Activated CD4-positive, alpha-beta T cell treated with anti-CD3 and anti-CD28 coated beads, Interleukin-2, amount 50 U/mL, for 1 hour (primary cell): ENCODE results near the gene NPY2R.

Experiments used
- DNase-seq: peaks from one replicate; pipeline ENCODE4 v3.0.0-alpha.2; 2020

Gene NPY2R, protein sequence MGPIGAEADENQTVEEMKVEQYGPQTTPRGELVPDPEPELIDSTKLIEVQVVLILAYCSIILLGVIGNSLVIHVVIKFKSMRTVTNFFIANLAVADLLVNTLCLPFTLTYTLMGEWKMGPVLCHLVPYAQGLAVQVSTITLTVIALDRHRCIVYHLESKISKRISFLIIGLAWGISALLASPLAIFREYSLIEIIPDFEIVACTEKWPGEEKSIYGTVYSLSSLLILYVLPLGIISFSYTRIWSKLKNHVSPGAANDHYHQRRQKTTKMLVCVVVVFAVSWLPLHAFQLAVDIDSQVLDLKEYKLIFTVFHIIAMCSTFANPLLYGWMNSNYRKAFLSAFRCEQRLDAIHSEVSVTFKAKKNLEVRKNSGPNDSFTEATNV

DNA sequence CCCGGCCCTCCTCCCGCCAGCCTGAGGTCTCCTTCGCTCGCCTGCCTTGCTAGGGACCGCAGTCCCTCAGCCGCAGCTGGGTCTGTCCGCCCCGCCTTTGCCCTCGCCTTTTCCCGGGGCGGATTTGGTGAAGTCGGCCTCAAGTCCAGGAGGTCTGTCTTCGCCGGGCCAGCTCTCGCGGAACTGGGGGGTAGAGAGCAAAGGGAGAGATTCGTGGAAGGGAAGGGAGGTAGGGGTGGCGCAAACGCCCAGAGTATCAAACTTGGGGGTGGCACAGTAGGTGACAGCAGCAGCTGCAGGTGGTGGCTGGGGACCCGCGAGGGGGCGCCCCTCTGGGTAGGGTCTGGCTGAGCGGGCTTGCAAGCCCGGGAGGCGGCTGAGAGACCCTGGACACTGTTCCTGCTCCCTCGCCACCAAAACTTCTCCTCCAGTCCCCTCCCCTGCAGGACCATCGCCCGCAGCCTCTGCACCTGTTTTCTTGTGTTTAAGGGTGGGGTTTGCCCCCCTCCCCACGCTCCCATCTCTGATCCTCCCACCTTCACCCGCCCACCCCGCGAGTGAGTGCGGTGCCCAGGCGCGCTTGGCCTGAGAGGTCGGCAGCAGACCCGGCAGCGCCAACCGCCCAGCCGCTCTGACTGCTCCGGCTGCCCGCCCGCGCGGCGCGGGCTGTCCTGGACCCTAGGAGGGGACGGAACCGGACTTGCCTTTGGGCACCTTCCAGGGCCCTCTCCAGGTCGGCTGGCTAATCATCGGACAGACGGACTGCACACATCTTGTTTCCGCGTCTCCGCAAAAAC is at the start of gene NPY2R:
NPY2R (plus strand) TSS at position 379 of the 797 bp plus-strand sequence. CDS start 5,304 bp downstream, outside the sequence.
- DNase-seq, result no peak

DNA sequence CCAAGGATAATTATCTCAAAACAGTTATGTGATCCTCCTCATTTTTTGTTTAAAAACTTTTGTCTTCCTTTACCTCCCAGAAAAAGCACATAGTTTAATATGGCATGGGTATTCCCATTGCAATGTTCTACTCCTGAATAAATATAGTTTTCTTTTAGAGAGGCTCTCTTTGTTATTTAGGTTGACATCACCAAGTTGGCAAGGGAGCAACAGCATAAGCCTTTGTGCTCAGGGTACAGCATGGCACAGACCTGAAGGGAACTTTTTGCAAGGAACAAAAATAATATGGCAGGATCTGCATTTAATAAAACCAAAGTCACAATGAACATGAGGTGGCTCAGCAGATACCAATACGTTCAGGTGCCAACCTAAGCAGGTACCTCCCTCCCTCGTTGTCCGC is 47.1 kb upstream of the NPY2R start:
- DNase-seq, result no peak

DNA sequence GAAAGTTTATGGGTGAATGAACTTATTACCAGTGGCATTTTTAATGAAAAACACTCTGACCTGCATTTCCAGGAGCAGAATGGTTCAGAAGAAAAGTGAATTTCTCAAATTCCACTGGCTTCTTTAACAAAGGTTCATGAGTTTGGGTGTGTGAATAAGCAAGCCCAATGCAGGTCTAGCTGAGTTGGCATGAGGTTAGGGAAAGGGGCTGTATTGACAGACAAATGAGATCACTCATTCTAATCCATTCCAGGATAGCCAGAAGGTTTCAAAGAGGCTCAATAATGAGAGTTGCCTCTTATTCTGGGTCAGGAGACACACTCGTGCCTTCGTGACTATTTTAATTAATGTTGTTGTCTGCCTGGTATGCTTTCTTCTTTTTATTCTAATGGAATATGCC is 43.7 kb upstream of the NPY2R start:
- no peak for DNase-seq

DNA sequence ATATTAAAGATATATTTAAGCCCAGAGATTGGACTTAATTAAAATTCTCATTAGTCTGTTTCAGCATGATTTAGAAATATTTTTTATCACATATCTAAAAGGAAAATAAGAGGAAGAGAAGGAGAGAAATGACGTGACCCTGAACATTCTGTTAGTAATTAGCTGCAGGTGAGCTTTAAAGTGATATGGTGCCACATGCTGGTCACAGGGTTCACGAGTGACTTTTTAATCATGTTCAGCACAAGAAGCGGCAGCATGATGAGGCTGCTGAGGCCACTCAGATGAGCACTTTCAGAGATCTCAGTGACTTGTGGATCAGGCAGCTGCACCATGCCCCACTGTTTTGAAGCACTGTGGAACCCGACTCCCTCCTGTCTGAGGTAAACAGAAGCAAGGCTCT is 37.9 kb upstream of the NPY2R start:
- DNase-seq, result no peak

DNA sequence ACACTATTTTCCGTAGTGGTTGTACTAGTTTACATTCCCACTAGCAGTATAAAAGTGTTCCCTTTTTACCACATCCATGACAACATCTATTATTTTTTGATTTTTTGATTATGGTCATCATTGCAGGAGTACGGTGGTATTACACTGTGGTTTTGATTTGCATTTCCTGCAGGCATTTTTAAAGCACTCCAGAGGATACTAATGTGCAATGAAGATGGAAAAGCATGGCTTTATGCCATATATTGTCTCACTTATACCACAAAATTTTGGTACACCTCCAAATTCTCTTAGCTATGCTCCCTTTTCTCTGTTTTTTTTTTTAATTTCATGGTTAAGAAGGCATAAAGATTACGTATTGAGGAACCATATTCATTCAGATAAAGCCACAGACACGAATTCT is 35.1 kb upstream of the NPY2R start:
- no peak for DNase-seq

DNA sequence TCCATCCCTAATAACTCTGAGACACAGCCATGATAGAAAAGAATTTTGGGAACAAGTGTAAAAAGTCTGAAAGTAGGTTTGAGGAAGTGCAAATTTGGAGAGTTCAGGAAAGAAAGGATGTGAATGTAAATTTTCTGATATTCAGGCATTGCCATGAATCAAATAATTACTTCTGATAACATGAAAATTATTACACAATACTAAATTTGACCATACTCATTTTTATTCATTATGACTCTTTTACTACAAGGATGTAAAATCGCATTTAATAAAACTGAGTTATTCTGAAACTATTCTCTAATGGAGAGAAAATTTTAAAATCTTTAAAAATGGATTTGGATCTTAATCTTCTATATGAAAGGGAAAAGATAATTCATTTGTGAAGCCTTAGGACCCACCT is 33.8 kb upstream of the NPY2R start:
- no peak for DNase-seq

DNA sequence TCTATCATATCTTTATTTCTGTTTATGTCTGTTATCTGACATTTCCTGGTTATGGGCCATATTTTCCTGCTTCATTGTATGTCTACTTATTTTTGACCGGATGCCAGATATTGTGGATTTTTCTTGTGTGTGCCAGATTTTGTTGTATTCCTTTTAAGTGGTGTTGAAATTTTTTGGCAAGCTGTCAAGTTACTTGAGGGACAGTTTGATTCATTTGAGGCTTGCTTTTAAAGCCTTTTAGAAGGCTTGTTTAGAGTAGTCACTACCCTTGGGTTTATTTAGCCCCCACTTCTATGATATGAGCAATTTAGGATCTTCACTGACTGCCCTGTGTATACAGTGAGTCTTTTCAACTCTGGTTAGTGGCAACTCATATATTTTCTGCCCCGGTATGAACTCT is 29.2 kb upstream of the NPY2R start:
- DNase-seq, result no peak

DNA sequence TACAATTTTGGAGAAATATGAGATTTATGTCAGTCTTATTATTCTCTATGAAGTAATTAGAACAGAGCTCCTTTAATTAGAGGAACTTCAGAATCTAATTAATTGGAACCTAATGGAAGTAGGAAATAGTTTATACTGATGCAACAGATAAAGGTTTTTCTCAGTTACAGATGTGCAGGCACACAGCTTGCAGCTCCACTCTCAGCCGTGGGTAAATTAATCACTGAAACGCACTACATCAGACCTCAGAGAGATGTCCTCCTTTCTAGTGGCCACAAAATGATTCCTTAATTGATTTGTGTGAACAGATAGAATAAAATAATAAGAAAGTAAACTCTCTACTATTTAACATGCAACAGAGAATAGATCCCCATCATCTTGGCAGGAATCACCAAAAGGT is 21.5 kb upstream of the NPY2R start:
- no peak for DNase-seq

DNA sequence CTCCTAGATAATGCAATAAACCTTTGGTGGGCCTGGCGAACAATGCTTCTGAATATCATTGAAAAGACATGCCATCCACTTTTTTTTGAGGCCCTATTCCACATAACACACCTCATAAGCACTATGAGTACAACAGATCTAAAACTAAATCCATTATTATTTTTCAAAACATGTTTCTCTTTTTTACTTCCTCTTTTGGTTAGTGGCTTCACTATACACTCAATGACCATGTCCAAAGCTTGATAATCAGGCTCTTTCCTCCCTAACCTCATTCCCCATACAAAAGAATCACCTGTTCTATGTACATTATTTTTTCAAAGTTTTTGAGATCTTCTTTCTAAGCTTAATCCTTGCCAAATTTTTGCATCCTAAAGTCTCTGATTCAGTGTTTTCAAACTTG is 20.4 kb upstream of the NPY2R start:
- DNase-seq, result no peak

DNA sequence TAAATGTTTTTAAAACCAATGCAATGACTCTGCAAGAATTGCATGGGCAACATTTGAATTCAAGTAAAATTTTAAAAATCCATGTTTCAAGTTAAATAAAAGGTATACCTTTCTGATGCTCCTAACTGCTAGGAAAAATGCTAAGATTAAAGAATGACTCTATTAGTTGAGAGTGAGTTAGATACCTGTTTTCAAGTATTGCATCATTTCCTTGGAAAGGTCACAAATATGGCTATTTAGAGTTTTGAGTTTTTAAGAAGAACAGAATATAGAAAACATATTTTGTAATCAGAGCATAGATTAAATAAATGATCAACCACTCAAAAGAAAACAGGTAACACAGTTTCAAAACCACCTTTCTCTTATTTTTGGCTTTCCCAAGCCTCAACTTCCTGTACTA is 18.3 kb upstream of the NPY2R start:
- no peak for DNase-seq

DNA sequence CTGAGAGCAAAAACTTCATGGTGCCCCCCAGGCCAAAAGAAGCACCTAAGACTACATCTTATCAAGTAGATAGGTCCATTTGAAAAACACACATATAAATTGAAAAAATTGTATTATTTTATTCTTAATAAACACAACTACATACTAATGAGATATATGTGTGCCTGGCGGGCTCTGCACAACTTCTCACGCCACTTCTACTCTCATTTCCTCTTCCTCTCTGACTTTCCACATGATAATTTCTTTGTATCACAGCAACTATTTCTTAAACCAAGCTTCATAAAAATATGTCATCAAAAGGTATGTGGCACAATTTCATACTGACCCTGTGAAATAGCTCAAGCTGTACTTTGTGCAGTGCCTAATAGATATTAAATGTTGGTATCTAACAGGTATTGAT is 10.7 kb upstream of the NPY2R start:
- DNase-seq, result no peak

DNA sequence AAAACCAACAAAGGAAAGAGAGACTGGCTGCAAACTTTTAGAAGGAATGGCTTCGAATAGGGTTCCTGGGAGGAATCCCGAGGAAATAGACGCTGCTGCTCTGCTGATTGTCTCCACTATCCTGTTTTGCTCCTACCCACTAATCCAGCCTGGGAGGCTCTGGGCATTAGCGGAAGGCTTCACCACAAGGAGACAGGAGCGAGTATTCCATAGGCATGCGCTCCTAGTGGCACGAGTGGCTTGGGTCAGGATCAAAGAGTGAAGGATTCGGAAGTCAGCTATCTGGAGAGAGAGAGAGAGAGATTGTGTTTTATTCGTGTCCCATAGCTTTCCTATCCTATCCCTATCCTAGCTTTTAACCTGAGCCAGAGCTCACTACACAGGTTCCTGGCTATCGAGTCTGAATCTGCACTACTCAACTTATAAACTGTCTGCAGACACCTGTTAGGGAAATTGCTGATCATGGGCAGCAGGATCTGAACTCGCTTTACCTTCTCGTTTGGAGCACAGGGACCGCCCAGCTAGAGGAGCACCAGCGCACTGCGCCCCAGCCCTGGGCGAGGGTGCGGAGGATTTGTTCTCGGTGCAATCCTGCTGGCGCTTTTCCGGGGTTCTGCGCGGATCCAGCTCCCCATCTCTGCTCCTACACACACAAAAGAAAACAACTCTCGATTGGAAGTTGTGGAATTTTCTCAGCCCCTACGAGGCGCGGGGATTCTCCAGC is 740 bp upstream of the NPY2R start:
- no peak for DNase-seq

DNA sequence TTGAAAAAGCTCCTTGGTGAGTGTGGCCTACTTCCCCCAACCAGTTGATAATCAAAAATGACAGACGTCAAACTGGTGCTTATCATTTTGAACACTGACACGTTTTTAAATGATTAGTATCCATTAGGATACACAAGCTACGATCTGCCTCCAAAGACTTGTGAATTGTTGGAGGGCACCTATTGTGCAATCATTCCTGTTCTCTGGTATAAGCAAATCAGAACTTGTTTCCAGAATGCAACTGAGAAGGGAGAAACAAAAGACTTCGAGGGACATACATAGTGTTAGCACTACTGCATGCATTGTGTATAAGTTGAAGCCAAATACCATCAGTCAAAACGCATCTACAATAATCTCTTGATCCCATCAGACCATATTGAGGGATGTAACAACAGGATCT is 11.6 kb downstream of the NPY2R start:
- DNase-seq, result no peak

DNA sequence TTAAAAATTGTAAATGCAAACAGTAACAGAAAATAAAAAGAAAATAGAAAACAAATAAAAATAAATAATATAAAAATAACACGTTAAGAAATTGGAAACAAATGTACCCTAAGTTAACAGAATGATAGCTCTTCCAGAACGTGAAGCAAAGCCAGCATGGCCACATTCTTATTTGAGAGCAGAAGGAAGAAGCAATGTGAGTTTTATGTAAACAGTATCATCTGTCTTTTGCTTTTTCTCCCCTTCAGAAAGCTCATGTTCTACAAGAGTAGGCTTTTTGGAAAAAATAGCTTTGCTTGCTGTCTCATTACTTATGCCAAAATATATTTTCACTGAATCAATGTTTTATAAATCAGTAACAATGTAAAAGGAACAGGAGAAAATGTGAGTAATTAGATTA is 18.7 kb downstream of the NPY2R start:
- DNase-seq, result no peak

DNA sequence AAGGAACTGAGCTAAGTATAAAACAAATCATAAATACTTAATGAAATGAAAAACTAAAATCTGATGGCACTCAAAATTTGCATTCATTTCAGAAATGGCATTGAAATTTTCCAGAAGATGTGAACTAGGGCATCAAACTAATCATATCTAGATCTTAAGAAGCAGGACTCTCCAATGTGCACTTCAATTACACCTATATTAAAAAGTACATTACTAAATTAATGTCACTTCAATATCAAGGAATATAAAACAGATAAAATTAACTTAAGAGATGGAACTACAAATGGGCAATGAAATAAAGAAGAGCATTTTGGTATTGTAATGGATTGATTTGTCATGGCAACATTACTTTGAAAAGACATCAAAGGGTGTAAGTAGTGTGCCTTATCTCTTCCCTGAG is 20.3 kb downstream of the NPY2R start:
- no peak for DNase-seq

DNA sequence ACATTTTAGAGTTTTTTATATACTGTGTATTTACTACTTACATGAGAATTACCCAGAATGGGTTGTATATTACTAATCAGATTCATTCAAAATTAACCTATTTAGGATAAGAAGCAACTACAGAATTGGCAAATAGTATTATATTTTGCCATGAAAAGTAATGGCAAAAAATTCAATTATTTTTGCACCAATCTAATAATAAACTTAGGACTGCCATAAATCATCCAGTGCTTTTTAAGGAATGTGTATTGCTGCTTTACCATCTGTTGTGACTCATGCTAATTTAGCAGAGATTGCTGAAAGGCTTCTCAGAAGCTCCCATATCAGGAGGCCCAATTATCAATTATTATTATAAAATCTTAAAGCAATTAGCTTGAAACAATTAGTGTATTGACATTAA is 24.0 kb downstream of the NPY2R start:
- DNase-seq, result no peak

DNA sequence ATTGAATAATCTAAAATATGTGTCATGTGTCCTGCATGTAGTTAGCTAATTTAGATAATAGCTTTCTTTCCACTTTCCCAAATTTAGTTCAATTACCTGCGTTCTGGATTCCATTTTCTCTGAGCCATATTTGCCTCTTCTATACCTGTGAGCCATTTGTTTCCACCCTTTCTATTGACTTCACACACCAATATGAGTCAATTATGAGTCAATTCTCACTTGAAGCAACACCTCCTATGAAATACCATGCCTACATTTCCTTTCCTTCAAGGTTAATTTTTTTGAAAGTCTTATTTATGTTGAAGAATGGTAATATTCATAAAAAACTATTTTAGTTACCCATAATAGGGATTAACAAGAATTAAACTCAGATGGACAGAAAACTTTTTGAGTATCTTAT is 25.8 kb downstream of the NPY2R start:
- DNase-seq, result no peak

DNA sequence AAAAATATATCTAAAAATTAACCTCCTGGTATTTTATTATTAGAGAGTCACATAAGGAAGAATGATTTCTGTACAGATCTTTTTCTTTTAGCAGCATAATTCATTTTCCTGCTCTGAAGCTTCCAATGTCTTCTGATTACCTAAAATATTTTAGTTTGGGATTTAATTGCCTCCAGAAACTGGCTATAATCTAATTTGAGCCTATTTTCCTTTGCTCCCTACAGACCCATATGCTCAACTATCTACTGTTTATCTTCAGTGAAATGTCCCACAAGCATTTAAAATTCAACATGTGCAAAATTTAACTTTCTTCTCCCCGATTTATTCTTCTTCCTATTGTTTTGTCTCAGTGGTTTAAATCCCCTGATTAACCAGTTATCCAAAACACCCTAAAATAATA is 29.1 kb downstream of the NPY2R start:
- no peak for DNase-seq

DNA sequence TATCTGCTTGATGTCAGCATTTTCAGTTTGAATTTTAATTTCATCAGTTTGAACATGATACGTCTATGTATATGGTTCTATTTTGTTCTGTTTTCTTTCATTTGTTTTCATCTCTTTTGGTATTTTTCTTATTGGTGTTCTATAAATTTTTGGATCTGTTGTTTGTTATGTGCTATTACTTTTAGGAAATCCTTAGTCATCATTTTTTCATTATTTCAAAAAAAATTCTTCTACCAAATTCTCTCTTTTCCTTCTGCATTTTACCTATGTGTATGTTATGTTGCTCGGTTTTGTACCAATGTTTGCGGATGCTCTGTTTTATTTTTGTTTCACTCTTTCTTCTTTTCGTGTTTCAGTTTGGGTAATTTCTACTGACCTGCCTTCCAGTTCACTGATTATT is 32.8 kb downstream of the NPY2R start:
- no peak for DNase-seq

DNA sequence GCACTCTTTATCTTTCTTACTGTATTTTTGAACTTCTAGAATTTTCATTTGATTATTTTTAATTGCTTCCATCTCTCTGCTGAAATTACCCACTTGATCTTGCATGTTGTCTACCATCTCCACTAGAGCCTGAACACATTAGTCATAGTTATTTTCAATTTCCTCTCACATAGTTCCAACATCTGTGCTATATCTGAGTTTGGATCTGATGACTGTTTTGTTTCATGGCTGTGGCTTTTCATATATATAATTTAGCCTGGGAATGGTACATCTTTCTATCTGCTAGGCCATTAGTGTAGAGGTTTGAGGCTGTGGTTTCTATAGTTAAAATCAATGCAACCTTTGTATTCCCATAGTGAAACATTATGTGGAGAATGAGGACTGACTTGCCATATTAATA is 33.2 kb downstream of the NPY2R start:
- DNase-seq, result no peak

DNA sequence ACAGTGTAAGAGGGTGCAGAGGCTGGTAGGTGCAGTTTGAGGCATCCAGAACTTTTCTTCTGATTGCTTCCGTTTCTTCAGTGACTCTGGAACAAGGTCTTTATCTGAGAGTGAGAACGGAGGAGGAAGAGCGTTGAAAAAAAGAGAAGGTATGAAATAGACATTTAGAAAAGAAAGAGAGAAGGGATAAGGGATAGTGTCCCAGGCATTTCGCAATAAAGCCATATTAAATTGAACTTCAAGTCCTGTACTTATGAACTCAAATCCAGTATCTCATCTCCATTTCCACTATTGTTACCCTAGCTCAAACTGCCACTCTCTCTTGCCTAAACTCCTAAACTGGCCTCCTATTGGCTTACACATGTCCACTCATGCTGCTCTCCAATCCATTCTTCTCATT is 36.7 kb downstream of the NPY2R start:
- DNase-seq, result no peak

DNA sequence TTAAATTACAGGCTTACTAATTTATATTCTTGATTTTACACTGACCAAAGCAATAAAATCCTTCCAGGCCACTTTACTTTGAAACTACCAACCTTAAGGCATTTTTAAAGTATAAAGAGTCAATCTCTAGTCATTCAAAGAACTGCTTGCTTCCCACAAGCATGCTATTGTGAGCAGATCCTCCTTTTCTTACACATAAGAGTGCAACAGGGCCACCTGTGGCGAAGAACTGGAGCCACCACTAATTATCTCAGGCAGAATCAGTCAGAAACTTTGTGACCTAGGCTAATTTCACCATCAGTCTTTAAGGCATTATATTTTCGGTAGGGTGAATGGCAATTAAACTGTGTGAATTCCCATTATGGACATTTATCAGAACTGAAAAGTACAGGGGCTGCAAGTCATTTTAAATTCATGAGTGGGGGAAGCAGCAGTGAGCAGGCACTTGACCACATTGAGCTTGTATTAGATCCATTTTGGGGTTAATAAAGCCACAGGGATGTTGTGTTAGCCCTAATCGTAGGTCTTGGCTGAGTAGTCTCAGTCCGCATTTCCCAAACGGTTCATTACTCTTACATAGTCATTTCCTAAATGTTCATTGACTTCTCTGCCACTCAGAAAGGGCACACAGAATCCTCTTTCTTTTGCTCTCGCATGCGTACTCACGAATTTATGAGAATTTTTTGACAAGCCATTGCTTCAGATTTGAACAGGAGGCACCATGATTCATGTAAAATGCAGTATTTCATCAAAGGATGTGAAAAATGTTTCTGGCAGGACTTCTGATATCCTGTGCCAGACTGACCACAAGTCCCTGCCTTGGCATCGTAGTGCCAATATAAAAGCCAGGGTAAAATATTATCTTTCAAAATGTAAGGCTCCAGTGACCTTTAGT is 39.8 kb downstream of the NPY2R start:
- DNase-seq, result no peak
